H1 (cell line): ENCODE results near the gene COMMD6. TPM values are rescaled to one million over a fixed set of nuclear protein-coding genes. Genes with fewer than 3 reads are reported as not detected.

ENCODE experiments used
- BRCA1 ChIP-seq: IDR thresholded peaks from 2 replicates; pipeline ENCODE4 v1.6.1; 2012; ENCODE audit warnings: low read depth, low read length, improper control_type of control experiment
- CEBPB ChIP-seq: IDR thresholded peaks from 2 replicates; pipeline ENCODE4 v1.6.1; 2012; ENCODE audit warnings: low read depth, low read length
- CHD1 ChIP-seq: IDR thresholded peaks from 2 replicates; pipeline ENCODE4 v1.6.1; 2012; ENCODE audit warnings: low read depth, low read length, improper control_type of control experiment
- JUND ChIP-seq: IDR thresholded peaks from 2 replicates; pipeline ENCODE4 v1.6.1; 2011; ENCODE audit warnings: mild to moderate bottlenecking, improper control_type of control experiment, low read length
- MAX ChIP-seq: IDR thresholded peaks from 2 replicates; pipeline ENCODE4 v1.6.1; 2012; ENCODE audit warnings: inconsistent platforms
- PHF8 ChIP-seq: fragments of 200-600 bp; sonication (generic); conservative IDR thresholded peaks from 2 replicates; pipeline ENCODE4 v1.7.1; 2012; ENCODE audit warnings: low read depth, mild to moderate bottlenecking, inconsistent platforms, low read length, moderate library complexity
- POLR2A ChIP-seq, 2 experiments: IDR thresholded peaks; 1 replicate in 1 of 2; 2 replicates in 1 of 2; pipeline ENCODE4 v1.6.1; 2011; ENCODE audit warnings: low read depth in 2 of 2, low read length in 2 of 2, mild to moderate bottlenecking in 2 of 2; ENCODE audit errors: control extremely low read depth in 1 of 2
- POU5F1 ChIP-seq: IDR thresholded peaks from 2 replicates; pipeline ENCODE4 v1.6.1; 2011; ENCODE audit warnings: low read depth, mild to moderate bottlenecking, low read length, moderate library complexity
- RAD21 ChIP-seq, 2 experiments: IDR thresholded peaks in 1 of 2; conservative IDR thresholded peaks in 1 of 2; 2 replicates each; pipeline ENCODE4 v1.6.1; 2011; ENCODE audit warnings: low read depth in 2 of 2, low read length in 2 of 2, improper control_type of control experiment in 1 of 2, inconsistent platforms in 1 of 2, mild to moderate bottlenecking in 1 of 2, moderate library complexity in 1 of 2
- RXRA ChIP-seq: IDR thresholded peaks from 2 replicates; pipeline ENCODE4 v1.6.1; 2011; ENCODE audit warnings: low read depth, mild to moderate bottlenecking, low read length, moderate library complexity; ENCODE audit not compliant: insufficient read depth
- SAP30 ChIP-seq: fragments of 300-600 bp; sonication (generic); IDR thresholded peaks from 2 replicates; pipeline ENCODE4 v1.7.1; 2012; ENCODE audit warnings: low read length, moderate library complexity, mild to moderate bottlenecking, inconsistent platforms; ENCODE audit not compliant: insufficient read depth, insufficient replicate concordance
- SUZ12 ChIP-seq: fragments of 200-600 bp; sonication (generic); IDR thresholded peaks from 2 replicates; pipeline ENCODE4 v1.6.1; 2012; ENCODE audit warnings: mild to moderate bottlenecking, inconsistent platforms, low read length, moderate library complexity, mixed read lengths
- TAF7 ChIP-seq: optimal IDR thresholded peaks from 2 replicates; pipeline ENCODE3; 2011; ENCODE audit warnings: low read depth, mild to moderate bottlenecking, inconsistent platforms, low read length, moderate library complexity, borderline replicate concordance
- TCF12 ChIP-seq: IDR thresholded peaks from 2 replicates; pipeline ENCODE4 v1.6.1; 2011; ENCODE audit warnings: low read depth, mild to moderate bottlenecking, low read length
- polyA plus RNA-seq, 7 experiments: library from polyadenylated mRNA; depleted of rRNA in 3 of 7; stranded (reverse) in 5 of 7; unstranded in 2 of 7; fragments of >200 nt in 5 of 7; fragments of 200-250 nt in 2 of 7; gene quantifications; 1 replicate in 5 of 7; 2 replicates in 1 of 7; 4 replicates in 1 of 7; pipeline versions ENCODE4 v1.2.1 to v1.2.3, GENCODE V29; 2011 to 2013; ENCODE audit warnings: missing spikeins in 2 of 7, mixed read lengths in 2 of 7
- total RNA-seq: library from RNA; stranded (reverse); fragmentation: NEBNext Ultra II Directional; extraction: Animal tissue kit (Norgen Biotek cat#: 25700); gene quantifications from 2 replicates; pipeline ENCODE4 v1.2.1, GENCODE V29; 2021

COMMD6 gene
- total and polyA plus RNA-seq, 2 of the 8 experiments (the other 6 are each of a cell fraction or from before 2014, with no cell fraction given) = 53.2 to 122 TPM

- TF ChIP-seq RAD21 (IDR thresholded peaks at IDR 0.05 in 1 of 2, conservative IDR thresholded peaks at IDR 0.05 in 1 of 2; ENCODE audit: low read depth in 2 of 2, low read length in 2 of 2) (no peak), MAX (peak; percentile 62), CEBPB (no peak), SUZ12 (no peak; the same call in none of the 2 replicates), TAF7 (peak; percentile 46), SAP30 (no peak), BRCA1 (no peak), TCF12 (no peak), PHF8 (peak; percentile 48; the same call in 1 of the 2 replicates), CHD1 (no peak), POU5F1 (no peak), JUND (no peak), POLR2A (IDR thresholded peaks at IDR 0.05; ENCODE audit: control extremely low read depth in 1 of 2, low read depth in 2 of 2, low read length in 2 of 2) (peak in 1 of 2 experiments; percentile 21; a peak in 2 of 3 replicates), RXRA (no peak)
Measured at GRCh38 chr13:75481176-75482069, 56.2 kb downstream of the COMMD6 start (continued).
